Measurements from ENCODE around the gene NSMCE3. TPM values are rescaled to one million over a fixed set of nuclear protein-coding genes. Genes with fewer than 3 reads are reported as not detected.

The NSMCE3 gene
- total RNA-seq, 5 donors from 2014 or later (not counting 1 experiment from before 2014, with no cell fraction given): 14.2 to 38.7 (median 16.1) TPM

DNA sequence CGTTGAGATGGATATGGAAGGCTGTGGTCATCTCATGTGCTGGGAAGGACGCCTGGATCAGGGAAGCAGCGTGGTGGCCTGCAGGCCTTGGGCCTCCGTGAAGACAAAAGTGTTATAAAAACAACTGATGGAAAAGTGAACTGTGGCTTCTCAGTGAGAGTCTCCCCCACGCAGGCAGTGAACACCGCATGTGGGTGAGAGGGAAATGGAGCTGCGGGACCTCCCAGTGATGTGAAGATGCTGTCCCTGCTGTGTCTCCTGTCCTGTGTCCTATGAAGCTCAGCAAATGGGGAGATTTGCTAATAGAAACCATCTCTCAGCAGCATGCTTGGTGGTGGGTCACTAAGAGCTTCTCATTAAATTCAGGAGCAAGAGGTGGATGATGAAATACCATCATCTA is 25.1 kb downstream of the NSMCE3 start:
- ATAC-seq (replicated peaks in 1 of 4) (no peak), DNase-seq (no peak)
- WGBS (ENCODE audit: insufficient coverage): 90% methylated on average over 5 of the region's 7 CpGs
- Mint-ChIP-seq H3K27me3 (peaks cover 0 to 7% of the 10 kb centered on the region in 2 donors), H3K36me3 (no peaks in the 10 kb centered on the region), H3K4me1 (no peaks in the 10 kb centered on the region), H3K4me3 (no peak overlapping the region), H3K27ac (no peak overlapping the region), H3K9me3 (peaks cover 0 to 1% (median 0%) of the 10 kb centered on the region in 3 donors)
- H3K36me3 ChIP-seq (ENCODE audit: control insufficient read depth in 2 of 2, extremely low read depth in 1 of 2, insufficient read depth in 1 of 2, low read length in 1 of 2): no peaks in the 10 kb centered on the region
- ChIA-PET POLR2A (no interaction called here), CTCF (no interaction called here)
- H3K9me3 ChIP-seq: no peaks in the 10 kb centered on the region
- no peaks in the 10 kb centered on the region for H3K4me1 ChIP-seq (ENCODE audit: control insufficient read depth in 1 of 2, extremely low read depth in 1 of 2, insufficient read depth in 2 of 2, low read length in 2 of 2)
- no peak overlapping the region for H3K4me3 ChIP-seq (ENCODE audit: control insufficient read depth in 1 of 2, extremely low read depth in 1 of 2, low read length in 1 of 2)
- no peak overlapping the region for H3K27ac ChIP-seq (ENCODE audit: low read length)
- peaks cover 2 to 8% of the 10 kb centered on the region in 2 experiments for H3K27me3 ChIP-seq (replicated peaks in 1 of 2; ENCODE audit: control insufficient read depth in 2 of 2, extremely low read depth in 1 of 2, insufficient read depth in 2 of 2, low read length in 1 of 2)

DNA sequence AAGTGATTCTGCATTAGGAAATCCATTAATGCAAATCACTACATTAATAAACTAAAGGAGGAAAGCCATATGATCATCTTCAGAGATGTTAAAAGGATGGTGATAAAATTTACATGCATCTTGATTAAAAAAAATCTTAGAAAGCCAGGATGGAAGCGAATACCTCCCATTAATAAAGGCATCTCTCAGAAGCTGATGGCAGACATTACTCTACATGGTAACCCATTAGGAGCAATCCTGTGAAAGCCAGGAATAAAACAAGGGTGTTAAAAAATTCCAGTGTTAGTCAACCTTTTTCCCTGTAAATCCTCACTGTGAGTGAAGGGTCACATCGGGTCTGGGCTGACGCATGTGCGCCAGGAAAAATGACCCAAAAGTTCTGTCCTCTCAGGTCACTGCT is 25.5 kb downstream of the NSMCE3 start:
- POLR2A ChIA-PET: no interaction called here

GRCh38 chr15:29242456-29243242 is 27.0 kb downstream of the NSMCE3 start:
- no peak for DNase-seq
- no peaks in the 10 kb centered on the region for H3K4me1 ChIP-seq (ENCODE audit: control insufficient read depth in 1 of 2, extremely low read depth in 1 of 2, insufficient read depth in 2 of 2, low read length in 2 of 2)
- peaks cover 2 to 8% of the 10 kb centered on the region in 2 experiments for H3K27me3 ChIP-seq (replicated peaks in 1 of 2; ENCODE audit: control insufficient read depth in 2 of 2, extremely low read depth in 1 of 2, insufficient read depth in 2 of 2, low read length in 1 of 2)
- Mint-ChIP-seq H3K4me3 (no peak overlapping the region), H3K36me3 (no peaks in the 10 kb centered on the region), H3K27me3 (peaks cover 3 to 7% of the 10 kb centered on the region in 2 donors), H3K27ac (no peak overlapping the region), H3K9me3 (no peaks in the 10 kb centered on the region), H3K4me1 (no peaks in the 10 kb centered on the region)
- no peaks in the 10 kb centered on the region for H3K36me3 ChIP-seq (ENCODE audit: control insufficient read depth in 2 of 2, extremely low read depth in 1 of 2, insufficient read depth in 1 of 2, low read length in 1 of 2)
- no peak overlapping the region for H3K27ac ChIP-seq (ENCODE audit: low read length)
- H3K9me3 ChIP-seq: no peaks in the 10 kb centered on the region
- ATAC-seq (replicated peaks in 1 of 4): no peak
- ChIA-PET CTCF (no interaction called here), POLR2A (no interaction called here)
- WGBS (ENCODE audit: insufficient coverage): 87% methylated on average over 13 of the region's 16 CpGs
- no peak overlapping the region for H3K4me3 ChIP-seq (ENCODE audit: control insufficient read depth in 1 of 2, extremely low read depth in 1 of 2, low read length in 1 of 2)

More for the DNA sequence above, 25.5 kb downstream of the NSMCE3 start:
- ATAC-seq (replicated peaks in 1 of 4): no peak
- H3K27me3 Mint-ChIP-seq: peaks cover 0 to 7% of the 10 kb centered on the region in 2 donors
- no peaks in the 10 kb centered on the region for H3K9me3 Mint-ChIP-seq
- no peak overlapping the region for H3K27ac ChIP-seq (ENCODE audit: low read length)
- H3K27ac Mint-ChIP-seq: no peak overlapping the region
- H3K4me1 ChIP-seq (ENCODE audit: control insufficient read depth in 1 of 2, extremely low read depth in 1 of 2, insufficient read depth in 2 of 2, low read length in 2 of 2): no peaks in the 10 kb centered on the region
- no peak overlapping the region for H3K4me3 Mint-ChIP-seq
- no peak for DNase-seq
- H3K4me1 Mint-ChIP-seq: no peaks in the 10 kb centered on the region
- H3K27me3 ChIP-seq (replicated peaks in 1 of 2; ENCODE audit: control insufficient read depth in 2 of 2, extremely low read depth in 1 of 2, insufficient read depth in 2 of 2, low read length in 1 of 2): peaks cover 2 to 8% of the 10 kb centered on the region in 2 experiments
- no peaks in the 10 kb centered on the region for H3K36me3 ChIP-seq (ENCODE audit: control insufficient read depth in 2 of 2, extremely low read depth in 1 of 2, insufficient read depth in 1 of 2, low read length in 1 of 2)
- H3K9me3 ChIP-seq: no peaks in the 10 kb centered on the region
- WGBS (ENCODE audit: insufficient coverage): 100% methylated on average over 2 of the region's 4 CpGs
- H3K4me3 ChIP-seq (ENCODE audit: control insufficient read depth in 1 of 2, extremely low read depth in 1 of 2, low read length in 1 of 2): no peak overlapping the region
- no peaks in the 10 kb centered on the region for H3K36me3 Mint-ChIP-seq
- CTCF ChIA-PET: no interaction called here

- CTCF ChIA-PET: no interaction called here
Observed at GRCh38 chr15:29241207-29241606, 28.4 kb downstream of the NSMCE3 start.

DNA sequence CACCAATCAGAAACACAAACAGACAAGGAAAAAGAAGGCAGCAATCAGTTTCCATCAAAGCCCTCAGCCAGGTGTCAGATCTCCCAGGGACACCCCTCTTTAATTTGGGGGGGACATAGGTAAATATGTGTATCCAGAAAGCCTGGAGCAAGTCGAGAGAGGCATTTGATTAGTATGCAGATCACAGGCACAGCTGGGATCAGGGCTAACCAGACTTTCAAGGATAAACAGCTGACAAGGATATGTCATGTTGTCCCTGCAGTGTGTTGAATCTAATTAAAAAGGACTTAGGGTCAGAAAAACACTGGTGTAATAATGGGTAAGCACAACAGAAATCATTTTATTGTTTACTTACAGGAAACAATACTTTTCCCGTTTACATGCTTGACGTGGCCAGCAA is 30.2 kb downstream of the NSMCE3 start:
- Histone ChIP-seq H3K9me3 (no peaks in the 10 kb centered on the region), H3K36me3 (ENCODE audit: control insufficient read depth in 2 of 2, extremely low read depth in 1 of 2, insufficient read depth in 1 of 2, low read length in 1 of 2) (no peaks in the 10 kb centered on the region), H3K4me3 (ENCODE audit: control insufficient read depth in 1 of 2, extremely low read depth in 1 of 2, low read length in 1 of 2) (no peak overlapping the region), H3K27ac (ENCODE audit: low read length) (no peak overlapping the region), H3K4me1 (ENCODE audit: control insufficient read depth in 1 of 2, extremely low read depth in 1 of 2, insufficient read depth in 2 of 2, low read length in 2 of 2) (no peaks in the 10 kb centered on the region), H3K27me3 (replicated peaks in 1 of 2; ENCODE audit: control insufficient read depth in 2 of 2, extremely low read depth in 1 of 2, insufficient read depth in 2 of 2, low read length in 1 of 2) (peaks cover 0 to 11% of the 10 kb centered on the region in 2 experiments)
- Mint-ChIP-seq H3K36me3 (no peaks in the 10 kb centered on the region), H3K4me1 (no peaks in the 10 kb centered on the region), H3K9me3 (peaks cover 5 to 9% (median 9%) of the 10 kb centered on the region in 3 donors), H3K27ac (no peak overlapping the region), H3K27me3 (peaks cover 15 to 17% of the 10 kb centered on the region in 2 donors), H3K4me3 (no peak overlapping the region)
- DNase-seq: no peak
- ATAC-seq (replicated peaks in 1 of 4): no peak
- ChIA-PET CTCF (no interaction called here), POLR2A (interaction anchor here in 1 of 2 donors (0.7 kb wide), 1 partner anchor 15 kb away, joined by 3 read pairs; no protein-coding TSS in a partner anchor)
- no CpG with 5 or more reads among the region's 3 CpGs for WGBS (ENCODE audit: insufficient coverage)

More at GRCh38 chr15:29241207-29241606, 28.4 kb downstream of the NSMCE3 start:
- H3K9me3 Mint-ChIP-seq: no peaks in the 10 kb centered on the region
- no peak overlapping the region for H3K4me3 ChIP-seq (ENCODE audit: control insufficient read depth in 1 of 2, extremely low read depth in 1 of 2, low read length in 1 of 2)
- no peaks in the 10 kb centered on the region for H3K4me1 ChIP-seq (ENCODE audit: control insufficient read depth in 1 of 2, extremely low read depth in 1 of 2, insufficient read depth in 2 of 2, low read length in 2 of 2)
- H3K27ac Mint-ChIP-seq: no peak overlapping the region
- no peaks in the 10 kb centered on the region for H3K36me3 ChIP-seq (ENCODE audit: control insufficient read depth in 2 of 2, extremely low read depth in 1 of 2, insufficient read depth in 1 of 2, low read length in 1 of 2)
- H3K36me3 Mint-ChIP-seq: no peaks in the 10 kb centered on the region
- peaks cover 2 to 9% of the 10 kb centered on the region in 2 experiments for H3K27me3 ChIP-seq (replicated peaks in 1 of 2; ENCODE audit: control insufficient read depth in 2 of 2, extremely low read depth in 1 of 2, insufficient read depth in 2 of 2, low read length in 1 of 2)
- POLR2A ChIA-PET: no interaction called here
- H3K9me3 ChIP-seq: no peaks in the 10 kb centered on the region
- DNase-seq (no peak), ATAC-seq (replicated peaks in 1 of 4) (no peak)
- no CpG with 5 or more reads among the region's 1 CpG for WGBS (ENCODE audit: insufficient coverage)
- no peaks in the 10 kb centered on the region for H3K4me1 Mint-ChIP-seq
- H3K4me3 Mint-ChIP-seq: no peak overlapping the region
- H3K27me3 Mint-ChIP-seq: peaks cover 3 to 11% of the 10 kb centered on the region in 2 donors
- no peak overlapping the region for H3K27ac ChIP-seq (ENCODE audit: low read length)

DNA sequence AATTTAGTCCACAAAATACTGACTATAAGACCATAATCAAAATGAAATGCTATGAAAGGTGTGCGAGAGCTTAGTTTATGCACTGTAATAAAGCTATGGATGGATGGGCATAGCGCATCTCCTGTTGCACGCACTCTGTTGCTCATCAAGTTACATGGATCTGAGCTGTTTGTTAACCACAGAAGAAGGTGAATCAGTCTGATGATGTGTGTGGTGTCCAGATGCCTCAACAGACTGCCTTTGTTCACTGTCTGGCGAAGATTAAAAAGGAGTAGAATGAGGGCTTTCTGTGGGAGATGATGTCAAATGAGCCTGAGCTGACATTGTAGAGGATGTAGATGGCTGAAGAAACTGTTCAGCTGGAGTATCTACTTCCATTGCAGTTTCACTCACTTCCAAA is 36.1 kb downstream of the NSMCE3 start:
- CTCF ChIA-PET: no interaction called here
- H3K4me3 ChIP-seq (ENCODE audit: control insufficient read depth in 1 of 2, extremely low read depth in 1 of 2, low read length in 1 of 2): no peak overlapping the region
- Mint-ChIP-seq H3K36me3 (no peaks in the 10 kb centered on the region), H3K4me1 (no peaks in the 10 kb centered on the region), H3K27me3 (peaks cover 23 to 39% of the 10 kb centered on the region in 2 donors), H3K4me3 (no peak overlapping the region), H3K9me3 (peaks cover 5 to 9% (median 9%) of the 10 kb centered on the region in 3 donors), H3K27ac (no peak overlapping the region)
- 88% methylated on average over 4 of the region's 4 CpGs for WGBS (ENCODE audit: insufficient coverage)
- ATAC-seq (replicated peaks in 1 of 4) (no peak), DNase-seq (no peak)
- H3K4me1 ChIP-seq (ENCODE audit: control insufficient read depth in 1 of 2, extremely low read depth in 1 of 2, insufficient read depth in 2 of 2, low read length in 2 of 2): no peaks in the 10 kb centered on the region
- POLR2A ChIA-PET: no interaction called here
- peaks cover 0 to 5% of the 10 kb centered on the region in 2 experiments for H3K27me3 ChIP-seq (replicated peaks in 1 of 2; ENCODE audit: control insufficient read depth in 2 of 2, extremely low read depth in 1 of 2, insufficient read depth in 2 of 2, low read length in 1 of 2)
- no peak overlapping the region for H3K27ac ChIP-seq (ENCODE audit: low read length)
- no peaks in the 10 kb centered on the region for H3K36me3 ChIP-seq (ENCODE audit: control insufficient read depth in 2 of 2, extremely low read depth in 1 of 2, insufficient read depth in 1 of 2, low read length in 1 of 2)
- H3K9me3 ChIP-seq: no peaks in the 10 kb centered on the region

All from T-cell (primary cell).